GM19463 (cell line): ENCODE measurements around the gene LYRM4.
A peak's percentile ranks its signal among the peaks of the same experiment; 100 is the strongest.

Experiments used
- ATAC-seq: cut with Tn5 transposase; IDR thresholded peaks from one replicate; pipeline ENCODE4 v1.9.1; 2021; ENCODE audit warnings: mild to moderate bottlenecking, moderate library complexity; ENCODE audit not compliant: unreplicated experiment

LYRM4 gene

GRCh38 chr6:5178806-5179205 is 81.9 kb downstream of the LYRM4 start:
- ATAC-seq, result no peak

- no peak for ATAC-seq
Measured at GRCh38 chr6:5175635-5176034, 85.1 kb downstream of the LYRM4 start.

- no peak for ATAC-seq
Measured at GRCh38 chr6:5174756-5175549, 85.8 kb downstream of the LYRM4 start.

GRCh38 chr6:5174244-5174643 is 86.5 kb downstream of the LYRM4 start:
- ATAC-seq, result peak; percentile 96

- peak; percentile 26 for ATAC-seq
Measured at GRCh38 chr6:5173810-5174209, 86.9 kb downstream of the LYRM4 start.

- ATAC-seq, result no peak
Measured at GRCh38 chr6:5172897-5173474, 87.8 kb downstream of the LYRM4 start.

GRCh38 chr6:5172041-5172653 is 88.6 kb downstream of the LYRM4 start:
- ATAC-seq, result no peak

- no peak for ATAC-seq
Measured at GRCh38 chr6:5167501-5167900, 93.2 kb downstream of the LYRM4 start.

GRCh38 chr6:5164092-5164491 is 96.7 kb downstream of the LYRM4 start:
- ATAC-seq, result peak; percentile 61

- ATAC-seq, result no peak
Measured at GRCh38 chr6:5163247-5163646, 97.5 kb downstream of the LYRM4 start.

GRCh38 chr6:5162355-5162754 is 98.4 kb downstream of the LYRM4 start:
- no peak for ATAC-seq

GRCh38 chr6:5160206-5160605 is 100.5 kb downstream of the LYRM4 start:
- ATAC-seq, result no peak

- ATAC-seq, result no peak
Measured at GRCh38 chr6:5159162-5159561, 101.6 kb downstream of the LYRM4 start.

GRCh38 chr6:5158180-5158579 is 102.6 kb downstream of the LYRM4 start:
- ATAC-seq, result no peak

GRCh38 chr6:5157621-5158138 is 103.1 kb downstream of the LYRM4 start:
- ATAC-seq, result no peak

GRCh38 chr6:5156627-5157026 is 104.1 kb downstream of the LYRM4 start:
- ATAC-seq, result no peak

- no peak for ATAC-seq
Measured at GRCh38 chr6:5155906-5156305, 104.8 kb downstream of the LYRM4 start.

- ATAC-seq, result no peak
Measured at GRCh38 chr6:5153186-5153585, 107.6 kb downstream of the LYRM4 start.

- no peak for ATAC-seq
Measured at GRCh38 chr6:5152460-5152859, 108.3 kb downstream of the LYRM4 start.

- ATAC-seq, result no peak
Measured at GRCh38 chr6:5151955-5152401, 108.8 kb downstream of the LYRM4 start.

- no peak for ATAC-seq
Measured at GRCh38 chr6:5151360-5151954, 109.3 kb downstream of the LYRM4 start.
